ENCODE data around the gene CCND1. TPM values are rescaled to one million over a fixed set of nuclear protein-coding genes. Genes with fewer than 3 reads are reported as not detected.
A peak's percentile ranks its signal among the peaks of the same experiment; 100 is the strongest.

The CCND1 gene
- 29.2 and 36.5 TPM in 2 replicates for total RNA-seq
- polyA plus RNA-seq = 20.1 and 41.6 TPM in 2 replicates

DNA sequence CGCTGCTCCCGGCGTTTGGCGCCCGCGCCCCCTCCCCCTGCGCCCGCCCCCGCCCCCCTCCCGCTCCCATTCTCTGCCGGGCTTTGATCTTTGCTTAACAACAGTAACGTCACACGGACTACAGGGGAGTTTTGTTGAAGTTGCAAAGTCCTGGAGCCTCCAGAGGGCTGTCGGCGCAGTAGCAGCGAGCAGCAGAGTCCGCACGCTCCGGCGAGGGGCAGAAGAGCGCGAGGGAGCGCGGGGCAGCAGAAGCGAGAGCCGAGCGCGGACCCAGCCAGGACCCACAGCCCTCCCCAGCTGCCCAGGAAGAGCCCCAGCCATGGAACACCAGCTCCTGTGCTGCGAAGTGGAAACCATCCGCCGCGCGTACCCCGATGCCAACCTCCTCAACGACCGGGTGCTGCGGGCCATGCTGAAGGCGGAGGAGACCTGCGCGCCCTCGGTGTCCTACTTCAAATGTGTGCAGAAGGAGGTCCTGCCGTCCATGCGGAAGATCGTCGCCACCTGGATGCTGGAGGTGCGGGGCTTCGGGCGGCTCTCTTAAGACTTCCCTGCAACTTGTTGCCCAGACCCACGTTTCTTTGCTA is at the start of gene CCND1:
Gene CCND1 (plus strand): TSS at position 162 of the 587 bp plus-strand sequence. CDS start 158 bp downstream, at position 320.
- Histone ChIP-seq H3K4me1 (ENCODE audit: low read depth) (peaks cover 9% of the 10 kb centered on the region), H3K27me3 (peaks cover 55% of the 10 kb centered on the region), H3K9me3 (ENCODE audit: low read depth) (no peaks in the 10 kb centered on the region), H3K36me3 (no peaks in the 10 kb centered on the region), H3K27ac (no peak within 1 kb of the TSS), H3K4me3 (peak within 1 kb of the TSS; percentile 67)
- TF ChIP-seq, protein P1, sequence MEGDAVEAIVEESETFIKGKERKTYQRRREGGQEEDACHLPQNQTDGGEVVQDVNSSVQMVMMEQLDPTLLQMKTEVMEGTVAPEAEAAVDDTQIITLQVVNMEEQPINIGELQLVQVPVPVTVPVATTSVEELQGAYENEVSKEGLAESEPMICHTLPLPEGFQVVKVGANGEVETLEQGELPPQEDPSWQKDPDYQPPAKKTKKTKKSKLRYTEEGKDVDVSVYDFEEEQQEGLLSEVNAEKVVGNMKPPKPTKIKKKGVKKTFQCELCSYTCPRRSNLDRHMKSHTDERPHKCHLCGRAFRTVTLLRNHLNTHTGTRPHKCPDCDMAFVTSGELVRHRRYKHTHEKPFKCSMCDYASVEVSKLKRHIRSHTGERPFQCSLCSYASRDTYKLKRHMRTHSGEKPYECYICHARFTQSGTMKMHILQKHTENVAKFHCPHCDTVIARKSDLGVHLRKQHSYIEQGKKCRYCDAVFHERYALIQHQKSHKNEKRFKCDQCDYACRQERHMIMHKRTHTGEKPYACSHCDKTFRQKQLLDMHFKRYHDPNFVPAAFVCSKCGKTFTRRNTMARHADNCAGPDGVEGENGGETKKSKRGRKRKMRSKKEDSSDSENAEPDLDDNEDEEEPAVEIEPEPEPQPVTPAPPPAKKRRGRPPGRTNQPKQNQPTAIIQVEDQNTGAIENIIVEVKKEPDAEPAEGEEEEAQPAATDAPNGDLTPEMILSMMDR (IDR thresholded peaks at IDR 0.05; ENCODE audit: low read depth, low read length) = peak; percentile 25
- DNase-seq (ENCODE audit: low read depth in 1 of 2, low spot score in 1 of 2) = peak; percentile 88 to 91

DNA sequence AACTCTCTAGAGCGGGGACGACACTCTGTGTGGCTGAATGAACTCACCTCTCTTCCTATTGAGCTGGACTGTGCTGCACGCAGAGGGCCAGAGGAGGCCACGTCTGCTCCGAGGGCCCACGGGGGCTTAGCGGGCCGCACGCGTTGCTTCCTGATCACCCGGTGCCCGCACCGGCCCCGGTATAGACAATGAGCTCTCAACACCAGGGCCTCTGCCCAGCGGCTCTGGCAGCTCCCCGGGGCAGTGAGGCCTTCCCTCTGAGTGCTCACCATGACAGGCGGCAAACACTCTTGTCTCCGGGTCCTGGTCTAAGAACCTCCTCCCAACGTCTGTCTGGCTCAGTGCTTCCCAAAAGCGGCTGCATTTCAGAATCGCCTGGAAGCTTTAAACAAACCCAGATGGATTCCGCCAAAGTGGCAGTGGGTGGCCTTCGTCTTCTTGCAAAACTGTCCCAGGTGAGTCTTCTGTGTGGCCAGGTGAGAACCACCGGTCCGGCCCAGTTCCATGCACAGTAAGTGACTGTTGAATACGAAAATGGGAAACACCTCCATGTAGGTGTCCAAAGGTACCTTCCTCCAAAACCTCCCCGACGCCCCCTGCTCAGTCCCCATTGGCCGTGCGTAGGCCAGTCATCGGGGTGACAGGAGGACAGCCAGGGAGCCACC is 47.8 kb upstream of the CCND1 start:
- DNase-seq (ENCODE audit: low read depth in 1 of 2, low spot score in 1 of 2) = no peak
- Histone ChIP-seq H3K4me1 (ENCODE audit: low read depth) (no peaks in the 10 kb centered on the region), H3K4me3 (no peak overlapping the region), H3K36me3 (no peaks in the 10 kb centered on the region), H3K27me3 (no peaks in the 10 kb centered on the region), H3K27ac (no peak overlapping the region), H3K9me3 (ENCODE audit: low read depth) (no peaks in the 10 kb centered on the region)
- TF ChIP-seq, protein P1 (IDR thresholded peaks at IDR 0.05; ENCODE audit: low read depth, low read length) = no peak

GRCh38 chr11:69593851-69594250 is 47.1 kb upstream of the CCND1 start:
- TF ChIP-seq, protein P1 (IDR thresholded peaks at IDR 0.05; ENCODE audit: low read depth, low read length) = no peak

GRCh38 chr11:69594481-69594880 is 46.5 kb upstream of the CCND1 start:
- H3K4me1 ChIP-seq (ENCODE audit: low read depth) = no peaks in the 10 kb centered on the region
- H3K27ac ChIP-seq = no peak overlapping the region
- no peaks in the 10 kb centered on the region for H3K36me3 ChIP-seq
- DNase-seq (ENCODE audit: low read depth in 1 of 2, low spot score in 1 of 2) = no peak
- H3K4me3 ChIP-seq = no peak overlapping the region
- no peaks in the 10 kb centered on the region for H3K27me3 ChIP-seq
- H3K9me3 ChIP-seq (ENCODE audit: low read depth) = no peaks in the 10 kb centered on the region
- TF ChIP-seq, protein P1 (IDR thresholded peaks at IDR 0.05; ENCODE audit: low read depth, low read length) = no peak

More at GRCh38 chr11:69593851-69594250, 47.1 kb upstream of the CCND1 start:
- no peaks in the 10 kb centered on the region for H3K4me1 ChIP-seq (ENCODE audit: low read depth)
- DNase-seq (ENCODE audit: low read depth in 1 of 2, low spot score in 1 of 2) = no peak
- no peaks in the 10 kb centered on the region for H3K9me3 ChIP-seq (ENCODE audit: low read depth)
- no peaks in the 10 kb centered on the region for H3K36me3 ChIP-seq
- H3K4me3 ChIP-seq = no peak overlapping the region
- no peak overlapping the region for H3K27ac ChIP-seq
- H3K27me3 ChIP-seq = no peaks in the 10 kb centered on the region

GRCh38 chr11:69595805-69596665 is 44.9 kb upstream of the CCND1 start:
- Histone ChIP-seq H3K36me3 (no peaks in the 10 kb centered on the region), H3K27ac (no peak overlapping the region), H3K27me3 (no peaks in the 10 kb centered on the region), H3K9me3 (ENCODE audit: low read depth) (no peaks in the 10 kb centered on the region), H3K4me3 (no peak overlapping the region), H3K4me1 (ENCODE audit: low read depth) (no peaks in the 10 kb centered on the region)
- TF ChIP-seq, protein P1 (IDR thresholded peaks at IDR 0.05; ENCODE audit: low read depth, low read length) = no peak
- no peak for DNase-seq (ENCODE audit: low read depth in 1 of 2, low spot score in 1 of 2)

Measured in cardiac muscle cell (in vitro differentiated cells and primary cell).